GM19099 (cell line): ENCODE results near the gene SELENOP.

Experiments
- POLR2A ChIP-seq: IDR thresholded peaks from 3 replicates; pipeline ENCODE4 v1.6.1; 2011; ENCODE audit warnings: low read depth; ENCODE audit not compliant: insufficient read length; ENCODE audit errors: extremely low read depth

The SELENOP gene

DNA sequence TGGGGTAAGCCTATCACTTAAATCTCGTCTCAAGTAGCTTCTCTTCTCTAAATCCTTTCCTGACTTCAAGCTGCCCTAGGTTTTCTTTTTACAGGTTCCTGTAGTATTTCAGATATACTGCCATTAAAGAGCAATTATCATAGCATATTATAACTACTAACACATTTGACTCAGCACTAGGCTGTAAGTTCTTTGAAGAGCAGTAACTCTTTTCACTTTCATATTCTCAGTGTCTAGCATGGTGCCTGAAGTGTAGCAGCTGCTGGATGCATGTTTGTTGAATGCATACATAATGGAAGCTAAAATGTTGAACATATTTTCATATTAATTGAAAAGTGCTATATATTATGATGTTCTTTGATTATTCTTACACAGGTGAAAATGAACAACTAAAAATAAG lies 32.6 kb downstream of the SELENOP start:
- no peak for TF ChIP-seq POLR2A

DNA sequence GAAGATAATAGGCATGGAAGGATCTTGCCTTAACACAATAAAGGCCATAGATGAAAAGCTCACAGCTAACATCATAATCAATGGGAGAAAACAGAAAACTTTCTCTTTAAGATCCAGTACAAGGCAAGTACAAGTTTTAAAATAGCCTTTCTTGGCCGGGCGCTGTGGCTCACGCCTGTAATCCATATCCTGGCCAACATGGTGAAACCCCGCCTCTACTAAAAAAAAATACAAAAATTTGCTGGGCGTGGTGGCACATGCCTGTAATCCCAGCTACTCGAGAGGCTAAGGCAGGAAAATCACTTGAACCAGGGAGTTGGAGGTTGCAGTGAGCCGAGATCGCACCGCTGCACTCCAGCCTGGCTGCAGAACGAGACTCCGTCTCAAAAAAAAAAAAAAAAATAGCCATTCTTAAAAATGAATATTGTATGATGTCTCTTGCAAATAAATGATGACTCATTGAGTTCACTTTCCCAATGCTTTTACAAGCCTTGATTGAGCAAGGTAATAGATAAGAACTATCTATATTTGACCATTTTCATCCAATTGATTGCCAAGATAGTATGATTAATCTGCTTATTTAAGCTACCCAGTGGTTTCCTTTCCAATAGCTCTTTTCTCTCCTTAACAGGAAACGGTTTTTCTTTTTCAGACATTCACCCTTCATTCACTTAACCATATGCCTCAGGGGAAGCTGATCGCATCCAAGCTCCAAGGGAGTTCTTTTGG lies 39.3 kb downstream of the SELENOP start:
- no peak for TF ChIP-seq POLR2A

DNA sequence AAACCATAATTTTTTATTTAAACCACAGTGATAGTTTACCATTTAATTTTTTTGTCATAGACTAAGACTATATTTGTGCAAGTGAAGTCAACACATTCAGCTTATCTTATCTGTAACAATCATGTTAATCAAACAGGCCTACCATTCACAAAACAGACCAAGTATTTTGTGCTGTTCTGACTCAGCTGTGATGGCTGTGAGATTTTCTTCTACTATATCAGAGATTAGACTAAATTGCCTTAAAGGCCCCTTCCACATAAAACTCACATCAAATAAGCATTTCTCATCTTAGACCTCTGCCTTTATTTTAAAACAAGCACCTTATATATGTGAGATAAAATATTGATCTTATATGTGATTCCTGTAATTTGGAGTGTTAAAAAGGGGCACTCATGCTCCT lies 41.7 kb downstream of the SELENOP start:
- TF ChIP-seq POLR2A: no peak

DNA sequence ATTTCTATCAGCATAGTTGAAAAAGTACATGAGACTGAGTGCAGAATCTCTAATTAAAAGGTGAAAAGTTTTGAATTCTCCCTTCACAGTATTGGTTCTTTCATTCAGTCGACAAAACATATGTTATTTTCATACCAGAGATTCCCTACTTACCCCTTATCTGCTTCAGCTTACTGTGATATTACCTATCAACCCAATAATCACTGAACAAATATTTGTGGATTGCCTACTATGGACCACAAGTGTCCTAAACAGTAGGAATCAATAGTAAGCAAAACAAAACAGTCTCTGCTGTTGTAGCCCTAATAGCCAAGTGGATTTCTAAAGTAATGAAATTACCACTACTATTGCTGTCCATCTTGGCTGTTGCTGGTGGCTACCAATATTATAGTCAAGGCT lies 43.6 kb downstream of the SELENOP start:
- TF ChIP-seq POLR2A: no peak

DNA sequence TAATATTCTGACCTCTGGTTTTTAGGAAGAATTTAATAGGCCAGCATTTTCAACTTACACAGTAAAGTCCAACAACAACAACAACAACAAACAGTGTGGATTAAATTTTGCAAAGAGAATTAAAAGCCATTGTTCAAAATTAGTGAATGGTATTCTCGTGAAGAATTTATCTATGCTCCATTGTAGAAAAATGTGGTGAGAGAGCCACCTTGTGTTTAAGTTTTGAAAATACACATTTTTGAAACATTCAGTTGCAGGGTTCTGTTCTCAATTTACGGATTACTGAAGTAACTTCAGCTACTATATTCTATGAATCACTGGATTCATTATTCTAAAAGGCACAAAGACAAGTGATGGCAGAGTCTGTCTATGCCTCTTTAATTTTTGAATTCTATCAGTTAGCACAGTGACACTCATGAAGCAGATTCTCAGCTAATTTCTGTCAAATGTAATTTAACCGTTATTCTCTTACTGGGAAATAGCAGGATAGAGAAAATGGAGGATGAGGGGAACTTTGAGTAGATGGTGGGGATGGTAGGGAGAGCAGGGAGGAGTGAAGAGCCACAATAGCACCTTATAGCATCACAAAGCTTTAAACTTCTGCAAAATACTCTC lies 44.1 kb downstream of the SELENOP start:
- no peak for TF ChIP-seq POLR2A

DNA sequence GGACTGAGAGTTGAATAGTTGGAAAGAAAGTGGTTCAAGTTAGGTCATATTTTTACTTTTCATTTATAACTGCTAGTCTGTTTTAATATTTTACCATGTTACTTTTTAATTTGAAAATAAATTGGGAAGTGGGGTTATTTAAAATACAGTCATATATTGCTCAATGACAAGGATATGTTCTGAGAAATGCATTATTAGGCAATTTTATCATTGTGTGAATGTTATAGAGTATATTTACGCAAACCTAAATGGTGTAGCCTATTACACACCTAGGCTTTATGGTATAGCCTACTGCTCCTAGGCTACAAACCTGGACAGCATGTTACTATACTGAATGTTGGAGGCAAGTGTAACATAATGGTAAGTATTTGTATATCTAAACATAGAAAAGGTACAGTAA lies 49.9 kb downstream of the SELENOP start:
- no peak for TF ChIP-seq POLR2A

DNA sequence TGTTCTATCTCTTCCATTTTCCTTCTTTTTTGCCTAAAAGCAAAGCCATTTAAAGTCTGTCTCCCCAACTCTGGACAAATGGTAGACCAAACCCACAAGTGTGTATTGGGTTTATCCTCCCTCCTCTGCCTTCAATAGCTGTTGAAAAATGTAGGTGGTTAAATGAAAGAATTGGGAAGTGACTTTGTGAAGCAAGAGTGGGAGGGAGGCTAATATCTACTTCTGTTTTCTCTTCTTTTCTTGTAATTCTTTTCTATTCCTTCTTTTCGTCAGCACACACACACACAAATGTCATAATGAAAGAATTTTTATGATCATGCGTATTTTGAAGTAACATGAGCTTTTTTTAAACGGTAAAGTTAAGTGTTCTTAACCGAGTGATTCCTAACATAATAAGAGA lies 51.3 kb downstream of the SELENOP start:
- no peak for TF ChIP-seq POLR2A

DNA sequence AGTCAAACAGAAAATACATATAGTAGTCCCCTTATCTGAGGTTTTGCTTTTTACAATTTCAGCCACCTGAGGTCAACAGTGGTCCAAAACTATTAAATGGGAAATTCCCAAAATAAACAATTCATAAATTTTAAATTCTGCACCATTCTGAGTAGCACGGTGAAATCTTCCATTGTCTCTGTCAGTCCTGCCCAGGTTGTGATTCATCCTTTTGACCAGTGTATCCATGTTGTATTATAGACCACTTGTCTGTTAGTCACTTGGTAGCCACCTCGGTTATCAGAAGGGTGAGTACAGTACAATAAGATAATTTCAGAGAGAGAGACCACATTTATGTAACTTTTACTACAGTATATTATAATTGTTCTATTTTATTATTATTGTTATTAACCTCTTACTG lies 52.2 kb downstream of the SELENOP start:
- no peak for TF ChIP-seq POLR2A

DNA sequence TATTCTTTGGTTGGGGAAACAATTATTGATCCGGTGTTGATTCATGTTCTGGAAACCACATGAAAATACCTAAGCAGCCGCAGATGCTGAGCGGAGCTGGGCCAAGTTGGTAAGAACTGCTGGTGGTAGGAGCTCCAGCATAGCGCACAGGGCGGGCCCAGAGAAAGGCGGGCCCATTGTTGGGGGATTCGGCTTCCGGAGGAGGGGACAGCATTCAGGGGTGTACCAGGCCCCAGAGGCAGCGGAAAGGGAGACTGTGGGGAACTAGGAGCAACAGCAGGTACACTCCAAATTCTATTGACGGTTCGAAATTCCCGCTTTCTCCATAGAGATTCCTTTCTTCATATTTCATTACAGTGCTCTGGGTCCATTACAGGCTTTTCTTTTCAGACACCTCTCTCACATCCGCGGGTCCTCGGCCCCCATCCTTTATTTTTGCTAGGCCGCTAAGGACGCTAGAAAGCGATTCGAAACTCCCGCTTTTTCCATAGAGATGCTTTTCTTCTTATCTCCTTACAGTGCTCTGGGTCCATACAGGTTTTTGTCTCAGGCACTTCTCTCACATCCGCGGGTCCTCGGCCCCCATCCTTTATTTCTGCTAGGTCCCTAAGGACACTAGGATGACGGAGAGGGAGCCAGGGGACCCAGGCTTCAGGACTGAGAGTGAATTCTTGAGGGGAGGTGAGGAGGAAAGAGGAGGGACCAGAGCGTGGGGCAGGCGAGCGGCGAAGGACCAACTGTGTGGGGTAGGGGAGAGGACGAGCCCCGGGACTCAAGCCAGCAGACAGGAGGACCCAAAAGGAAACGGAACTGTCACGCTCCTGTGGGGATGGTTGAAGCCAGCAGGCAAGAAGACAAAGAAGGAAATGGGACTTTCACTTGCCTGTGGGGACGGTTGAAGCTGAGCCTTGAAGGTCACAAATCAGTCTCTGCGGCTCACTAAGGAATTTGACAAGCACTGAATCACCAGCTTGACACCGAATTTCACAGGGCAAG lies 54.8 kb downstream of the SELENOP start, which contains the start of gene CCDC152:
Gene CCDC152, plus strand, starts transcription at position 213 of the 996 bp plus-strand sequence. CDS start 2,304 bp downstream, outside the sequence.
- peak; percentile 49 for TF ChIP-seq POLR2A

DNA sequence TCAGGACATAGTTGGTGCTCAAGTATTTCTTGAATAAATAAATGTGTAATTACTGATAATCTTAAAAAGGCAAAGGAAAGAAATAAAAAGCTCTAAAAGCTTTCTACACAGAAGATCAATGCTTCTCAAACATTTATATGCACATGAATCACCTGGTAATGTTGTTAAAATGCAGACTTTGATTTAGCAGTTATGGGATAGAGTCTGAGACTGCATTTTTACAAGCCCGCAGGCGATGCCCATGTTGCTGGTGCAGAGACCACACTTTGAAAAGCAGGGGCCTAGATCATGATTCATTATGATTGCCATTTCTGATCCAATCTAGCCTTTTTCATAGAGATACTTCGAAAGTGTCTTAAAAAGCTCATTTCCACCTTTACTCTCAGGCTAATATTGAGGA lies 58.6 kb downstream of the SELENOP start:
- no peak for TF ChIP-seq POLR2A

DNA sequence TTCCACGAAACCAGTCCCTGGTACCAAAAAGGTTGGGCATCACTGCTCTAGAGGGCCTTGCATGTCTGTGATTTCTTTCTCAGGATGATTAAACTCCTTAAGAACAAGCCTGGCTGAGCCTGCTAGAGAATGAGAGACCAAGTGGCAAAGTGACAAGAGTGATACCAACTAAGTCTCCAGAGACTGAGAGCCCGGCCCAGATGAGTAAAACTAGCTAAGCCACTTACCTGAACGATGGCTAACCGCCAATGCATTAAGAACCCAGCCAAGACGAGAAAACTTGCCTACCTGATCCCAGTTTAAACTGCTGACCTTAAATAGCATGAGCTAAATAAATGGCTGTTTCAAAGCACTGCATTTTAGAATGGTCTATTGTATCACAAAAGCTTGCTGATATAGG lies 60.6 kb downstream of the SELENOP start:
- TF ChIP-seq POLR2A: no peak

DNA sequence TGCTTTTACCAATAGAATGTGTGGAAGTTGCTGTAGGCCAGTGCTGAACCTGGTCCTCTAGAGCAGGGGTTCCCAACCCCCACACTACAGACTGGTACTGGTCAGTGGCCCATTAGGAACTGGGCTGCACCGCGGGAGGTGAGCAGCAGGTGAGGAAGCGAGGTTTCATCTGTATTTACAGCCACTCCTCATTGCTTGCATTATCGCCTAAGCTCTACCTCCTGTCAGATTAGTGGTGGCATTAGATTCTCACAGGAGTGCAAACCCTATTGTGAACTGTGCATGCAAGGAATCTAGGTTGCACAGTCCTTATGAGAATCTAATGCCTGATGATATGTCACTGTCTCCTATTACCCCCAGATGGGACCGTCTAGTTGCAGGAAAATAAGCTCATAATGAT lies 61.2 kb downstream of the SELENOP start:
- TF ChIP-seq POLR2A: no peak
